Neural cell (in vitro differentiated cells): ENCODE measurements around the gene KRT78. TPM values are rescaled to one million over a fixed set of nuclear protein-coding genes. Genes with fewer than 3 reads are reported as not detected.

Source experiments
- H2AFZ ChIP-seq: fragments of 200-600, 300-800 bp; sonication (generic), shearing (Covaris generic); 2 replicates; pipeline ENCODE4 v1.6.0; 2014; ENCODE audit warnings: low read depth, mild to moderate bottlenecking, antibody characterized with exemption, low read length, moderate library complexity
- H3F3A ChIP-seq: fragments of 200-600 bp; shearing (Covaris generic); 2 replicates; pipeline ENCODE4 v1.6.1; 2016; ENCODE audit warnings: mild to moderate bottlenecking, moderate library complexity, mixed read lengths, antibody characterized with exemption, low read length; ENCODE audit not compliant: insufficient read depth, poor library complexity, severe bottlenecking
- H3K27ac ChIP-seq: fragments of 200-600, 300-800 bp; sonication (generic), shearing (Covaris generic); 2 replicates; pipeline ENCODE4 v1.5.1; 2014; ENCODE audit warnings: mild to moderate bottlenecking, low read length, moderate library complexity
- H3K27me3 ChIP-seq: fragments of 300-800, 200-600 bp; sonication (generic), shearing (Covaris generic); 2 replicates; pipeline ENCODE4 v1.6.0; 2014; ENCODE audit warnings: mild to moderate bottlenecking, low read depth, low read length, moderate library complexity; ENCODE audit not compliant: insufficient read depth
- H3K36me3 ChIP-seq: fragments of 300-800, 200-600 bp; sonication (generic), shearing (Covaris generic); 2 replicates; pipeline ENCODE4 v1.5.1; 2014; ENCODE audit warnings: mild to moderate bottlenecking, antibody characterized with exemption, low read length, moderate library complexity; ENCODE audit not compliant: insufficient read depth
- H3K4me2 ChIP-seq: fragments of 300-800, 200-600 bp; sonication (generic), shearing (Covaris generic); 2 replicates; pipeline ENCODE4 v1.6.0; 2014; ENCODE audit warnings: mild to moderate bottlenecking, low read length
- H3K4me3 ChIP-seq: fragments of 300-800, 200-600 bp; sonication (generic), shearing (Covaris generic); 2 replicates; pipeline ENCODE4 v1.5.1; 2014; ENCODE audit warnings: mild to moderate bottlenecking, low read length, moderate library complexity
- H3K79me2 ChIP-seq: fragments of 200-600 bp; shearing (Covaris generic); replicated peaks from 2 replicates; pipeline ENCODE4 v1.6.0; 2014; ENCODE audit warnings: mild to moderate bottlenecking, low read length, moderate library complexity; ENCODE audit not compliant: insufficient read depth
- H3K9ac ChIP-seq: fragments of 300-800, 200-600 bp; sonication (generic), shearing (Covaris generic); 2 replicates; pipeline ENCODE4 v1.6.1; 2016; ENCODE audit warnings: mild to moderate bottlenecking, low read length, mixed read lengths
- H3K9me2 ChIP-seq: fragments of 200-600 bp; shearing (Covaris generic); 2 replicates; pipeline ENCODE4 v1.6.1; 2016; ENCODE audit warnings: mild to moderate bottlenecking, low read length, mixed read lengths; ENCODE audit not compliant: insufficient read depth
- H3K9me3 ChIP-seq: fragments of 200-600, 300-800 bp; sonication (generic), shearing (Covaris generic); 2 replicates; pipeline ENCODE4 v1.6.1; 2016; ENCODE audit warnings: mild to moderate bottlenecking, mixed run types, low read length, moderate library complexity, mixed read lengths
- H4K20me1 ChIP-seq: fragments of 200-600 bp; shearing (Covaris generic); 2 replicates; pipeline ENCODE4 v1.6.1; 2016; ENCODE audit warnings: mild to moderate bottlenecking, mixed run types; ENCODE audit not compliant: insufficient read depth
- CTCF ChIP-seq: fragments of 450-650 bp; IDR thresholded peaks from 2 replicates; pipeline ENCODE4 v1.5.1; 2014; ENCODE audit warnings: antibody characterized with exemption, mild to moderate bottlenecking, moderate library complexity; ENCODE audit not compliant: poor library complexity, severe bottlenecking
- EP300 ChIP-seq: fragments of 450-650 bp; conservative IDR thresholded peaks from 2 replicates; pipeline ENCODE4 v1.6.1; 2014; ENCODE audit warnings: antibody characterized with exemption, mild to moderate bottlenecking, moderate library complexity; ENCODE audit not compliant: poor library complexity, severe bottlenecking
- EZH2 ChIP-seq: fragments of 200-600, 300-800 bp; shearing (Covaris generic), sonication (generic); IDR thresholded peaks from 2 replicates; pipeline ENCODE4 v1.6.1; 2014; ENCODE audit warnings: antibody characterized with exemption, low read length, borderline replicate concordance, mild to moderate bottlenecking; ENCODE audit not compliant: insufficient read depth, poor library complexity, severe bottlenecking
- MXI1 ChIP-seq: fragments of 450-650 bp; conservative IDR thresholded peaks from 2 replicates; pipeline ENCODE4 v1.6.1; 2014; ENCODE audit warnings: antibody characterized with exemption, mild to moderate bottlenecking; ENCODE audit not compliant: poor library complexity, severe bottlenecking
- REST ChIP-seq: IDR thresholded peaks from 2 replicates; pipeline ENCODE4 v1.6.1; 2012; ENCODE audit warnings: borderline replicate concordance
- SMC3 ChIP-seq: fragments of 450-650 bp; conservative IDR thresholded peaks from 2 replicates; pipeline ENCODE4 v1.6.1; 2014; ENCODE audit warnings: antibody characterized with exemption, mild to moderate bottlenecking, moderate library complexity; ENCODE audit not compliant: poor library complexity
- TAF1 ChIP-seq: IDR thresholded peaks from 2 replicates; pipeline ENCODE4 v1.6.1; 2012; ENCODE audit warnings: low read depth
- polyA plus RNA-seq: library from polyadenylated mRNA; depleted of rRNA; stranded (reverse); fragments of >200 nt; gene quantifications from 2 replicates; pipeline ENCODE4 v1.2.3, GENCODE V29; 2014

KRT78 gene
- polyA plus RNA-seq, 1 donor from 2014 or later: not detected

GRCh38 chr12:52860102-52860823 is 11.5 kb upstream of the KRT78 start:
- Histone ChIP-seq H4K20me1 (no peaks in the 10 kb centered on the region), H3K4me3 (no peak overlapping the region), H3F3A (no peaks in the 10 kb centered on the region), H3K9me2 (no peaks in the 10 kb centered on the region), H3K4me2 (no peak overlapping the region), H3K27me3 (no peaks in the 10 kb centered on the region), H3K79me2 (no peaks in the 10 kb centered on the region), H3K27ac (no peak overlapping the region), H3K9me3 (no peaks in the 10 kb centered on the region), H3K36me3 (no peaks in the 10 kb centered on the region), H3K9ac (no peak overlapping the region), H2AFZ (no peak overlapping the region)
- TF ChIP-seq MXI1 (no peak), SMC3 (no peak), CTCF (no peak), EP300 (no peak), REST (no peak), EZH2 (no peak), TAF1 (no peak)

GRCh38 chr12:52857500-52857899 is 8.7 kb upstream of the KRT78 start:
- Histone ChIP-seq H3K27me3 (no peaks in the 10 kb centered on the region), H3K4me3 (no peak overlapping the region), H3F3A (no peaks in the 10 kb centered on the region), H4K20me1 (no peaks in the 10 kb centered on the region), H3K9me2 (no peaks in the 10 kb centered on the region), H3K79me2 (no peaks in the 10 kb centered on the region), H3K36me3 (no peaks in the 10 kb centered on the region), H3K4me2 (no peak overlapping the region), H3K27ac (no peak overlapping the region), H2AFZ (no peak overlapping the region), H3K9me3 (no peaks in the 10 kb centered on the region), H3K9ac (no peak overlapping the region)
- TF ChIP-seq REST: no peak
- TF ChIP-seq CTCF: no peak
- TF ChIP-seq MXI1: no peak
- TF ChIP-seq TAF1: no peak
